HEK293 (cell line): ENCODE results near the gene KLHL17.

ENCODE experiments used
- CTCF ChIA-PET: fragments of 350-600 bp; formaldehyde crosslinking; extraction: SDS; loops from one replicate; lab custom pipeline; 2021; ENCODE audit warnings: antibody characterized with exemption; lab: Yijun Ruan, JAX
- POLR2A ChIA-PET: fragments of 300-600 bp; formaldehyde crosslinking; extraction: SDS; loops from one replicate; lab custom pipeline; 2020; ENCODE audit warnings: antibody characterized with exemption, inconsistent platforms; lab: Yijun Ruan, JAX
- H3K27ac ChIP-seq: fragments of 200-500 bp; sonication (Bioruptor generic); 2 replicates; pipeline ENCODE4 v1.5.1; 2014; ENCODE audit warnings: low read depth, low read length, control low read depth, inconsistent platforms; ENCODE audit errors: extremely low read depth
- H3K36me3 ChIP-seq, 2 experiments: fragments of 200-500 bp in 1 of 2; sonication (Bioruptor generic) in 1 of 2; 1 replicate in 1 of 2; 2 replicates in 1 of 2; pipeline ENCODE4 v1.5.1; 2014 to 2017; ENCODE audit warnings: inconsistent platforms in 2 of 2, low read length in 2 of 2; ENCODE audit not compliant: control insufficient read depth in 2 of 2, insufficient read depth in 1 of 2
- H3K4me1 ChIP-seq: fragments of 200-500 bp; sonication (Bioruptor generic); 2 replicates; pipeline ENCODE4 v1.5.1; 2014; ENCODE audit warnings: mild to moderate bottlenecking, low read length, inconsistent platforms; ENCODE audit not compliant: control insufficient read depth, insufficient read depth
- H3K4me3 ChIP-seq: 2 replicates; pipeline ENCODE4 v1.5.1; 2011; ENCODE audit warnings: low read depth, mild to moderate bottlenecking, control low read depth, low read length, moderate library complexity
- H3K9me3 ChIP-seq: fragments of 200-500 bp; sonication (Bioruptor generic); 2 replicates; pipeline ENCODE4 v1.5.1; 2014; ENCODE audit warnings: low read depth, low read length, inconsistent platforms; ENCODE audit not compliant: control insufficient read depth, insufficient read depth
- HIC1 ChIP-seq: fragments of 450-650 bp; formaldehyde crosslinking; IDR thresholded peaks from 2 replicates; pipeline ENCODE4 v1.5.1; 2016; ENCODE audit warnings: missing biosample characterization, missing genetic modification characterization
- IKZF3 ChIP-seq: fragments of 450-650 bp; IDR thresholded peaks from 2 replicates; pipeline ENCODE4 v1.5.0; 2018; ENCODE audit warnings: missing biosample characterization, mild to moderate bottlenecking, missing genetic modification characterization, moderate library complexity
- SCRT1 ChIP-seq: fragments of 450-650 bp; formaldehyde crosslinking; IDR thresholded peaks from 2 replicates; pipeline ENCODE4 v1.5.1; 2016; ENCODE audit warnings: missing biosample characterization, missing genetic modification characterization, borderline replicate concordance
- SCRT2 ChIP-seq: fragments of 450-650 bp; formaldehyde crosslinking; IDR thresholded peaks from 2 replicates; pipeline ENCODE4 v1.5.1; 2016; ENCODE audit warnings: missing biosample characterization, missing genetic modification characterization
- ZEB2 ChIP-seq: fragments of 450-650 bp; formaldehyde crosslinking; IDR thresholded peaks from 2 replicates; pipeline ENCODE4 v1.5.1; 2016; ENCODE audit warnings: missing biosample characterization, missing genetic modification characterization
- ZNF175 ChIP-seq: fragments of 450-650 bp; formaldehyde crosslinking; IDR thresholded peaks from 2 replicates; pipeline ENCODE4 v1.5.1; 2016; ENCODE audit warnings: missing biosample characterization, missing genetic modification characterization
- ZNF18 ChIP-seq: fragments of 450-650 bp; formaldehyde crosslinking; IDR thresholded peaks from 2 replicates; pipeline ENCODE4 v1.5.1; 2016; ENCODE audit warnings: missing biosample characterization, missing genetic modification characterization
- ZNF394 ChIP-seq: fragments of 450-650 bp; formaldehyde crosslinking; IDR thresholded peaks from 2 replicates; pipeline ENCODE4 v1.5.1; 2016; ENCODE audit warnings: missing biosample characterization, missing genetic modification characterization, mild to moderate bottlenecking, moderate library complexity, borderline replicate concordance
- ZNF518A ChIP-seq: fragments of 450-650 bp; formaldehyde crosslinking; conservative IDR thresholded peaks from 2 replicates; pipeline ENCODE4 v1.5.1; 2016; ENCODE audit warnings: low read depth, missing biosample characterization, missing genetic modification characterization
- ZNF580 ChIP-seq: fragments of 450-650 bp; formaldehyde crosslinking; IDR thresholded peaks from 2 replicates; pipeline ENCODE4 v1.5.1; 2016; ENCODE audit warnings: missing biosample characterization, missing genetic modification characterization
- ZNF600 ChIP-seq: fragments of 450-650 bp; formaldehyde crosslinking; IDR thresholded peaks from 2 replicates; pipeline ENCODE4 v1.5.1; 2016; ENCODE audit warnings: missing biosample characterization, missing genetic modification characterization
- ZNF777 ChIP-seq: fragments of 450-650 bp; formaldehyde crosslinking; IDR thresholded peaks from 2 replicates; pipeline ENCODE4 v1.5.1; 2017; ENCODE audit warnings: missing biosample characterization, missing genetic modification characterization, borderline replicate concordance
- ZSCAN4 ChIP-seq: fragments of 450-650 bp; formaldehyde crosslinking; IDR thresholded peaks from 2 replicates; pipeline ENCODE4 v1.5.1; 2017; ENCODE audit warnings: missing biosample characterization, missing genetic modification characterization

The KLHL17 gene

GRCh38 chr1:947958-948357 lies 12.4 kb upstream of the KLHL17 start:
- POLR2A ChIA-PET = interaction anchor here (1.1 kb wide), 1 partner anchor 36 kb away, joined by 3 read pairs; no protein-coding TSS in a partner anchor
- TF ChIP-seq ZNF394 (tag by site-specific recombination) = peak; percentile 61; the same call in 1 of the 2 replicates
- peak; percentile 27; the same call in 1 of the 2 replicates for TF ChIP-seq ZNF600 (tag by site-specific recombination)
- no peak for TF ChIP-seq ZNF18
- TF ChIP-seq, all 188 proteins: peak for 2
- Histone ChIP-seq H3K36me3 (peaks cover 3 to 96% of the 10 kb centered on the region in 2 experiments; a peak in 2 of 3 replicates), H3K4me3 (no peak overlapping the region), H3K4me1 (peaks cover 10% of the 10 kb centered on the region), H3K27ac (no peak overlapping the region), H3K9me3 (no peaks in the 10 kb centered on the region)
- CTCF ChIA-PET = no interaction called here

GRCh38 chr1:950268-950667 lies 10.1 kb upstream of the KLHL17 start:
- Histone ChIP-seq H3K4me3 (no peak overlapping the region), H3K9me3 (no peaks in the 10 kb centered on the region), H3K36me3 (peaks cover 9 to 100% of the 10 kb centered on the region in 2 experiments; a peak in 2 of 3 replicates), H3K4me1 (no peaks in the 10 kb centered on the region; the same call in 1 of the 2 replicates), H3K27ac (no peak overlapping the region)
- ChIA-PET CTCF (no interaction called here), POLR2A (no interaction called here)
- peak; percentile 44; the same call in 1 of the 2 replicates for TF ChIP-seq ZSCAN4 (tag by site-specific recombination)
- TF ChIP-seq SCRT1 (tag by site-specific recombination) = peak; percentile 45; the same call in 1 of the 2 replicates
- TF ChIP-seq ZNF175 (tag by site-specific recombination) = no peak
- TF ChIP-seq ZEB2 (tag by site-specific recombination) = peak; percentile 96
- peak; percentile 65 for TF ChIP-seq SCRT2 (tag by site-specific recombination)
- no peak for TF ChIP-seq ZNF777 (tag by site-specific recombination)
- no peak for TF ChIP-seq ZNF580 (tag by site-specific recombination)
- TF ChIP-seq ZNF518A = no peak

GRCh38 chr1:950881-951280 lies 9.5 kb upstream of the KLHL17 start:
- Histone ChIP-seq H3K4me1 (no peaks in the 10 kb centered on the region), H3K4me3 (no peak overlapping the region)
- CTCF ChIA-PET = interaction anchor here (0.7 to 1.3 kb wide), 4 partner anchors 8 to 82 kb away, joined by 3 to 4 read pairs (median 4); no protein-coding TSS in a partner anchor
- no peak for TF ChIP-seq IKZF3
- TF ChIP-seq HIC1 (tag by site-specific recombination) = 0 out of 2 replicates have a peak, but pooled peaks have one; percentile 10
- TF ChIP-seq, all 188 proteins: peak for 1
- Histone ChIP-seq H3K27ac (no peak overlapping the region), H3K9me3 (no peaks in the 10 kb centered on the region), H3K36me3 (peaks cover 9 to 100% of the 10 kb centered on the region in 2 experiments; a peak in 2 of 3 replicates)
- POLR2A ChIA-PET = interaction anchor here (0.9 to 2.6 kb wide), 2 partner anchors 9 to 39 kb away, joined by 3 to 12 read pairs; no protein-coding TSS in a partner anchor
